Fibroblast of skin of right quadriceps (primary cell): ENCODE data around the gene IQSEC1.

Source experiments
- DNase-seq: peaks from one replicate; pipeline ENCODE4 v3.0.0-alpha.2; 2013

The IQSEC1 gene

GRCh38 chr3:13073326-13074005, at the start of gene IQSEC1:
IQSEC1 (minus strand) TSS chr3:13073429; CDS start chr3:13073014, 415 bp downstream.
- DNase-seq, result peak; percentile 18

- DNase-seq, result no peak
Observed at GRCh38 chr3:13122081-13123012, 49.1 kb upstream of the IQSEC1 start.

GRCh38 chr3:13121553-13122001, 48.3 kb upstream of the IQSEC1 start:
- DNase-seq, result no peak

GRCh38 chr3:13120928-13121552, 47.8 kb upstream of the IQSEC1 start:
- DNase-seq, result no peak

GRCh38 chr3:13120289-13120927, 47.2 kb upstream of the IQSEC1 start:
- no peak for DNase-seq

GRCh38 chr3:13119471-13120220, 46.4 kb upstream of the IQSEC1 start:
- DNase-seq, result no peak

- no peak for DNase-seq
Observed at GRCh38 chr3:13116426-13116825, 43.2 kb upstream of the IQSEC1 start.

- DNase-seq, result no peak
Observed at GRCh38 chr3:13115991-13116390, 42.8 kb upstream of the IQSEC1 start.

GRCh38 chr3:13115576-13115910, 42.3 kb upstream of the IQSEC1 start:
- DNase-seq, result no peak

- DNase-seq, result no peak
Observed at GRCh38 chr3:13114811-13115575, 41.8 kb upstream of the IQSEC1 start.

- DNase-seq, result no peak
Observed at GRCh38 chr3:13113346-13114330, 40.4 kb upstream of the IQSEC1 start.

GRCh38 chr3:13112521-13113345, 39.5 kb upstream of the IQSEC1 start:
- no peak for DNase-seq

- DNase-seq, result no peak
Observed at GRCh38 chr3:13111873-13112520, 38.8 kb upstream of the IQSEC1 start.

GRCh38 chr3:13111173-13111872, 38.1 kb upstream of the IQSEC1 start:
- no peak for DNase-seq

GRCh38 chr3:13110678-13111116, 37.5 kb upstream of the IQSEC1 start:
- peak; percentile 8 for DNase-seq

GRCh38 chr3:13109516-13109915, 36.3 kb upstream of the IQSEC1 start:
- no peak for DNase-seq

- DNase-seq, result no peak
Observed at GRCh38 chr3:13108861-13109260, 35.6 kb upstream of the IQSEC1 start.

- DNase-seq, result no peak
Observed at GRCh38 chr3:13107661-13108060, 34.4 kb upstream of the IQSEC1 start.
